ENCODE results near the gene ENOX2.
"Not testable (repeated sequence)": the region's sequence is repeated elsewhere in the genome, so short reads cannot be mapped to it uniquely, and the experiment has no call there.

Gene ENOX2

GRCh38 chrX:130741584-130741983 is 161.4 kb downstream of the ENOX2 start:
- DNase-seq, result no peak

- DNase-seq, result no peak
These were observed 161.9 kb downstream of the ENOX2 start for GRCh38 chrX:130741151-130741550.

DNA sequence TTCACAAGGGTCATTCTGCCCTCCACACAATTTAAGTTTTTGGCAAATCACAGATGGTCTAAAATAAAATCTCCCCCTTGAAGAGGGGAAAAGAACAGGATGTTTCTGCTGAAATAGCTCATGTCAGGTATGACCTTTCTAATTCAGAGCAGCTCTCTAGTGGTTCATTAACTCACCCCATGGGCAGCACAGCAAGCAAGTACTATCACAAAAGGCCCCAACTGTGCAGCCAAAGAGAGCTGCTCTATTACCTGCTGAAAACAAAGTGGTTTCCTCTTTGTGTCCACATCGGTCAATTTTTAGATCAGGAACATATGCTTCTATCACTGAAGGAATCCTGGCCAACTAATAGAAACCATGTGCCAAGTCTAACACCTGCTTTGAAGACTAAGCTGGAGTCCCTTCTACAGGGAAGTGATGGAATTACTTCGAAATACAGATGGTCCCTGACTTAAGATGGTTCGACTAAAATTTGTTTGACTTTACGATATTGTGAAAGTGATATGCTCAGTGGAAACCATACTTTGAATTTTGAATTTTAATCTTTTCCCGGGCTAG is 164.3 kb downstream of the ENOX2 start:
- DNase-seq, result no peak

- DNase-seq, result no peak
These were observed 168.3 kb downstream of the ENOX2 start for GRCh38 chrX:130734713-130735112.

- DNase-seq, result no peak
These were observed 174.8 kb downstream of the ENOX2 start for GRCh38 chrX:130728208-130728607.

DNA sequence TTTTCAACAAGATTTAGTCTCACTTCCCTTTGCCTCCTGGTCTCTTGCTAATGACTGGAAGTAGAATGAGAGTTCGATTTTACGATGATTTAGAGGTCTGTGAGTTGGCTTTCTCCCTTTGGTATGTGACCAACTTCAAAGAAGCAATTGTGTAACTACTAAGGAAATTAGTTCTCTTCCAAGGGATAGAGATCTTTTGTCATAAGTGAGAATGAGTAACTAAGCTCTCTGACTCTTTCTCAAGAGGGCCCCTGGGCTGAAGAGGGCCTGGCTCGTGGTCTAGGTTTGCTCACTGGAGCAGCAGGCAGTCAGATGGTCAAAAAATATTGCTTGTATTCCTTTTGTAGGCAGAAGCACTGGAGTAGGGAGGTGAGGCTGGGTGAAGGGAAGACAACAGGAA is 176.3 kb downstream of the ENOX2 start:
- no peak for DNase-seq

GRCh38 chrX:130725519-130725918 is 177.5 kb downstream of the ENOX2 start:
- DNase-seq, result no peak

- no peak for DNase-seq
These were observed 183.6 kb downstream of the ENOX2 start for GRCh38 chrX:130719413-130719812.

GRCh38 chrX:130718137-130718536 is 184.9 kb downstream of the ENOX2 start:
- no peak for DNase-seq

DNA sequence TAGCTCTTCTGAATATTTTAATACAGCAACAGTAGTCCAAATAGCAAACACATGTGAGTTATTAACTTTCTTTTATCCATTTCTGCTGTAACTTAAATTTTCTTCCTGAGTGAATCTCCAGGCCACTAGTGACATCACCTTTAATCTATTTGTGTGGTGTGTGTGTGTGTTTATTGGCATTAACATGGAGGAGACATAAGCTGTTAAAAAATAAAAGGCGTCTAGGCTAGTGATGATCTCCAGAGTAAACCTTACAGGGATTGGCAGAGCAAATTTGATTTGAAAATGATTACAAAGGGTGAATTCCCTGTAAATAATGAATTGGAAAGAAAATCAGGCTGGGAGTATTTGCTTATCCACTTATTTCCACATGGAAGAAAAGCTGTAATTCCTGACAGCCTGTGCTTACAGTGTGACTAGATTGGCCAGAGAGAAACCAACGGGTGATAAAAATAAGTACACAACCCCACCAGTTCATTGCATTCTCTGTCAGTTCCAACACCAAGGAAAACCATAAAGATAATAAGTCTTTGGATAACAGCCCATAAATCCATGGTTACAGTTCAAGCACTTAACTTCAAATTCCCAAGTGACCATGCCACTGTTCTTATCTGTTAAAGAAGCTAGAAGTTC is 186.1 kb downstream of the ENOX2 start:
- peak; percentile 48 for DNase-seq

DNA sequence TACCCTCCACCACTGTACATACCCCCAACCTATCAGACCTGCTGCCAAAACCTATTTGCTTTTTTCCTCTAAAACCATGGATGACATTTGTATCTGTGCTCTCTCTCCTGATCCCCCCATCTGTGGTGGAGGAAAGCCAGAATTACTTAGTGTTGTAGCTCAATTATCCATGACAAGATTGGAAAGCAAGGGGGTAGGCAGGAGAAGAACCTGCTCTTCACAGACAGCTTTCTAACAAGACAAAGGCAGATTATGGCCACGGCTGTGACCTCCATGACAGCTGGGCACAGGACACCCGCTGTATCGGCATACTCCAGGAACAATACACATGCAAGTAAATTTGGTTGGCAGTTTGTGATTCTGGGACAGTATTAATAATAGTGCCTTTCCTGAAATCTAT is 186.7 kb downstream of the ENOX2 start:
- DNase-seq, result no peak

DNA sequence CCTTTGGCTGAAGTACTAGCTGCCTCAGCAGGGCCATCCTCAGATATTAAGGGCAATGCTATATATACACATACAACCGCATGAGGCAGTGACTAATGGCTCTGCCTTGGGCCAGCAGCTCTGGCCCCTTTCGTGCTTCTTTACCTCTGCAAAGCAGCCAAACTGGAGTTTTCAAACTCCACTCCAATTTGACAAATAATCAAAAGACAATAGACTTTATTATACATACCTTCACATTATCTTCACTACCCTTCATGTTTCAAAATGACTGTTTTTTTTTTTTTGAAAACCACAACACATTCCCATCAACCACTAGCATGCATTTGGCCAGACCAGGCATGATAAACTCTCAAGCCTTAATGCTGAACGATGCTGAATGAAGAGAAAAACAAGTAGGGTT is 187.7 kb downstream of the ENOX2 start:
- no peak for DNase-seq

DNA sequence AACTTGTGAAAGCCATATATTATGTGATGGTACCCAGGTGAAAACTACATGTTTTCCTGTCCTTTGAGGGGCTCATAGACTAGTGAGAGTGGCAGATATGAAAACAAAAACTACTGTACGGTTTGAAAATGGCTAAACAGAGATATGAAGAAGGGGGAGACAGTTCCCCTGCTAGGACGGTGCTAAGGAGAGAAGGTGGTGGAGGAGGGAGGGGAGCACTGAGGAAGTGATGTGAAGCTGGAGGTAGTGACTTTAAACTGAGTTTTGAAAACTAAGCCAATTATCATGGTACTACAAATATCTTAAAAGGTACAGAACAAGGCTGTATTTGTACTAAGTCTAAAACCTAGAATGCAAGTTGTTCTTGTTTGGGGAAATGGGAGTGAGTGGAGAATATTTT is 188.3 kb downstream of the ENOX2 start:
- DNase-seq, result no peak

DNA sequence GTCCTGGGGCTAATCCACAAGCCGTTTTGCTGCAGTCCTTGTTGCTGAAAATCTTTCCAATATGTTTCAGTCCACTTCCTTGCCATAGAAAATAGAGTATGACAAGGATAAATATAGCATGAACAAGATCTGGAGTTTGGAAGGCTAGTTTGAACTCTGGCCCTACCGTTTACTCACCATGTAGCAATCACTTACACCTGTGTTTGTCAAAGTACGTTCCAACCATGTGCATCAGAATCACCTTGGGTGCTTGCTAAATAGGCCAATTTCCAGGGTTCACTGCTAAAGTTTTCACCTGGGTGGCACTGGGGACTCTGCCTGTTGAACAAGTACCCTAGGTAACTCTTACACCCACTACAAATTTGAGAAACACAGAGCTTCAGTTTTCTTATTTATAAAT is 188.9 kb downstream of the ENOX2 start:
- no peak for DNase-seq

DNA sequence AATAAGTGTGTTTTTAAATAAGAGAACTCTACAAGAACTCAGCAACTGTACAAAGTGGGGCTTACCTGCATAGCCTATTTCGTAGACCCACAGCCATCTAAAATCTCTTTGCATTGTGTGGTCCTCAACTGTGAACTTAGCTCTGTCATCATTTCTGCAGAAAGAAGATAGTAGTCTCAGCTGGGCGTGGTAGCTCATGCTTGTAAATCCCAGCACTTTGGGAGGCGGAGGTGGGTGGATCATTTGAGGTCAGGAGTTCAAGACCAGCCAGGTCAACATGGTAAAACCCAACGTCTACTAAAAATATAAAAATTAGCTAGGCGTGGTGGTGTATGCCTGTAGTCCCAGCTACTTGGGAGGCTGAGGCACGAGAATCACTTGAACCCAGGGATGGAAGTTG is 193.8 kb downstream of the ENOX2 start:
- DNase-seq, result not testable (repeated sequence)

GRCh38 chrX:130705591-130705990 is 197.4 kb downstream of the ENOX2 start:
- no peak for DNase-seq

DNA sequence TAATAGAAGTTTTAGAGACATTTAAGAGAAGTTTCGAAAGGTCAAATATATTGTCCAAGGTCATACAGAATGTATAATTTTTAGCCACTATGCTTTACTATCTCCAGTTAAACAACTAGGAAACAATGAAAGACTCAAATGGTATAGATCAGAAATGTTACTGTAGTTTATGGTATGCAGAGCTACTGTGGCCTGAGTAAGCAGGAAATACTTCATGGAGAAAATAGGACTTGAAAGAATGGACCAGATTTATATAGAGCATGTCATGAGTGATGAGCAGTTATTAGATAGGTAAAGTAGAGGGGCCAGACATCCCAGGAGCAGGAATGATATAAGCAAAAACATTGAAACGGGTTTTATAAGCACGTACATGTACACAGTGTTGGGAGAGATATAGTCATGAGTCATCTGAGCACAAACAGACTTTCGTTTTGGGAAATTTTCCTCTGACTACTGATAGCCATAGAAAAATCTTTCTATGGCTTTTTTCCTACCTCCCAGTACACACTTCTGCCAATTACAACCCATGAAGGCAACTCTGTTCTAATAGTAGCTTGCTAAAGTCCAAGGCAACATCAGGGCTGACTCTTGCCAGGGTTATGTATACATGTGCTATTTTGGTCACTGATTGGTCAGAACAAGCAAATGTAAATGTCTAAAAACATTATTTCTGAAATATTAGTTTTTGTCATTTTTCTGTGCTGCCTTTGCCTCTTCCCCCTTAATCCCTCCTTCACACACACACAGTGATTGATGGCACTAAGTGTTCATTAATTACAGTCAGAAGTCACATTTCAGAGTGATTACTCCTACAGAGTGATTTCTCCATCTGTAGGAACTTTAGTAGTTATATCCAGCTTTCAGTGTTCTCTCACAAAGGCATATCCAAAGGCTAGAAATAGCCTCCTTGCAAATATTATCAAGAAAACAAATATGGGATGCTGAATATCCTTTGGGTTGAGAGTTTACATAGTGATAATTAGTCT is 198.7 kb downstream of the ENOX2 start:
- peak; percentile 12 for DNase-seq

DNA sequence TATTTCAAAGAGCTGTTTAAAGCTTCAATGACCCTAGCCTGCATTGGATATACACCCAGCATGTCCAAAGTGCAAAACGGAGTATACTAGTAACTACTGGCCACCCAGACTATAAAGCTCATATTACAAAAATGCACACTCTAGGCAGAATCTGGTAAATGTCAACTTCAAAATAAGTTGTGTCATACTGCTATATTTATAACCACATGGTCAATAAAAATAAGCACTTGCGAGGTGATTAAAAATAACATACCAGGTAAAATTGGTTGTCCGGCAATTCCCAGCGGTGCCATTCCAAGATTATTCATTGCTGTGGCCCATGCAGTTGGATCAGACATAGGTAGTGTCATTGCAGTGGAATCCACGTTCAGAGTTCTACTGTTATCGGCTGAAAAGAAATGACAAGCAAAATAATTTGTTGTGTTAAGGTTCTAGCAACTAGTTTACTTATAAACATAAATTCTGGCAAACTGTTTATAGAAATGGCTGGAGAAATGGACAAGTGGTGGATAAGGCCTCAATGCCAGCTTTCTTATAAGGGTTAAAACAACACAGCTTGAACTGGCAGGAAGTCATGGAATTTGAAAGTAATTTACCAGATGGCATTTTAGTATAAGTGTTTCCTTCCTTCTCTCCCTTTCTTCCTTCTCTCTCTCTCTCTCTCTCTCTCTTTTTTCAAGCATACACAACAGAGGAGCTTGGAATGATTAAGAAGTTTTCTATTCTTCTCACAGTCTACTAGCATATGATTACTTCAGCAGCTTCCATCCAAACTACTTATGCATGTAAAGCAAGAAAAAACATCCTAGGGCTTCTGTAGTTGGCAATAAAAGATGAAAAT is 199.9 kb downstream of the ENOX2 start:
- DNase-seq, result no peak

DNA sequence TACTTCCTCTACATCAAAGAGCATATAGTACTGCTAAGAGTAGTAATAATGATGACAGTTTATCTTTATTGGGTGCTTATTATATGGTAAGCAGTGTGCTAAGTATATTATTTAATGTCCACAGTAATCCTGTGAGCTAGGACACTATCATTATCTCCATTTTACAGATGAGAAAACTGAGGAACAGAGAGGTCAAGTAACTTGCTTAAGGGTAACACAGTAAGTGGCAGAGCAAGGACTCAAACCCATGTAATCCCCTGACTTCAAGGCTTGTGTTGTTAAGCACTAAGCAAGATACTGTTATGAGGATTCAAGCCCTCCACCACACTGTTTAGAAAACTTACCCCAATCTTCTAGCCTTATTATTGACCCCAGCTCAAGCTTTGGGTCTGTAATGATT is 202.4 kb downstream of the ENOX2 start:
- DNase-seq, result no peak

GRCh38 chrX:130699618-130700017 is 203.4 kb downstream of the ENOX2 start:
- DNase-seq, result no peak

DNA sequence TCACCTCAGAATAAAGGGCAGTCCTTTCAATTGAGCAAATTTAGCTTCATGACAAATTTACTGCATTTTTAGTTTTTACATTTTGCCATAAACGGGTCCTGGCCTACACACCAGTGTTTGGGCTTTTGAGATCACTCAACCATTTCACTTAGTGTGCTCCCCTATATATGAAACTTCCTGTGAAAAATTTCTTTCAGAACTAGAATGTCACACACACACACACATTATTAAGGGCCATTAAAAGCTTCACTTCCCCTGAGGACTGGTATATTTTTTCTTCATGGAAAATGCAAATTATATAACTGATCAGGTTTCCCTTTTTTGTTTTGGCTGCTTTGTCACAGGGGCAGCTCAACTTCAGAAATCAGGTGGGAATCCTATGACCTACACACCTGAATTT is 206.5 kb downstream of the ENOX2 start:
- DNase-seq, result no peak

DNA sequence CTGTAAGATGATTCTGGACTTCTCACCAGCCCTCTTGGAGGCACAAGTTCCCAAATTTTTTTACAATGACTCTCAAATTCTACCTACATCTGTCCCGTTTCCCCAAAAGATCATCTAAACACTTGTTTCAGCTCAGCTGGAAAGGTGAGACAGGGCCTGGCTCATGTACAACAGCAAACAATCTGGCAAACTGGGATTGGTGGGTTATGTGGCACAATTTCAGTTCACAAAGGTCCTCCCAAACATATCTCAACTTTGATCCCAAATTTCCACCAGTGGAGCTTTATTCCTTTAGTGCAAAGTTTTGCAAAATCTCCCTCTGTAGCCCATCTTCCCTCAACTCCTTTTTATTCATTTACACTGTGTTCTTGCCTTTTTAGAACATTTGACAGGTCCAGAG is 207.1 kb downstream of the ENOX2 start:
- no peak for DNase-seq

DNA sequence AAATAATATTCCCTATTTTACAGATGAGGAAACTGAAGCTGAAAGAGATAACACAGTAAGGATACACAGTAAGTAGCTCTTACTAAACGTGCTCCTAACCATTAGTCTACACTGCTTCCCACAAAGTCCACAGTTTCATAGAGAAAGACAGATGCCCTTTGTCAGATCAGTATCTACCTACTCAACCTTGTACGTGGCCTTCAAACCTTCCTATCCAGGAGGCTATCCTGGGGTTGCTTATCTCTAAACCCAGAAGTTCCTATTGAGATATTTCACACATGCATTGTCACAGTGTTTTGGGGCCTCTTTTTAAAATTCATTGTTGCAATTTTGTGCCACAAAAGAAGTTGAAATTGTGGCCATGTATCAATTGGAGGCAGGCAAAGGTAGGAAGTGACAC is 208.0 kb downstream of the ENOX2 start:
- no peak for DNase-seq
